GM12891 (cell line): ENCODE results near the gene RIMS3.

ENCODE experiments used
- DNase-seq: peaks from one replicate; pipeline ENCODE4 v3.0.0; 2011; ENCODE audit warnings: low spot score; ENCODE audit not compliant: insufficient read length
- FAIRE-seq: peaks from 2 replicates; lab custom pipeline; 2011; peaks lifted over from hg19 to GRCh38; lab: Jason Lieb, UNC
- PAX5 ChIP-seq: IDR thresholded peaks from 2 replicates; pipeline ENCODE4 v1.6.1; 2011; ENCODE audit warnings: low read length, moderate library complexity, mild to moderate bottlenecking; ENCODE audit not compliant: insufficient read depth, severe bottlenecking
- POLR2A ChIP-seq: IDR thresholded peaks from 2 replicates; pipeline ENCODE4 v1.6.1; 2011; ENCODE audit warnings: low read depth, low read length, control low read depth
- POLR2AphosphoS5 ChIP-seq: IDR thresholded peaks from 2 replicates; pipeline ENCODE4 v1.6.1; 2011; ENCODE audit warnings: low read depth, low read length, control low read depth
- POU2F2 ChIP-seq: IDR thresholded peaks from 2 replicates; pipeline ENCODE4 v1.6.1; 2011; ENCODE audit warnings: low read depth, mild to moderate bottlenecking, control low read depth, low read length, moderate library complexity
- SPI1 ChIP-seq: IDR thresholded peaks from 2 replicates; pipeline ENCODE4 v1.6.1; 2011; ENCODE audit warnings: low read depth, low read length, control low read depth
- TAF1 ChIP-seq: IDR thresholded peaks from 2 replicates; pipeline ENCODE4 v1.6.1; 2011; ENCODE audit warnings: low read depth, low read length, control low read depth

The RIMS3 gene

GRCh38 chr1:40659649-40659947 lies 5.9 kb downstream of the RIMS3 start:
- DNase-seq (no peak), FAIRE-seq (no peak)
- TF ChIP-seq PAX5 (no peak), SPI1 (no peak), POLR2AphosphoS5 (no peak), POU2F2 (no peak), POLR2A (no peak), TAF1 (no peak)

- TF ChIP-seq POU2F2: no peak
- no peak for TF ChIP-seq SPI1
- TF ChIP-seq TAF1: no peak
- no peak for TF ChIP-seq PAX5
- TF ChIP-seq POLR2A: no peak
- TF ChIP-seq POLR2AphosphoS5: no peak
- DNase-seq (no peak), FAIRE-seq (no peak)
Measured at GRCh38 chr1:40658751-40659648, 6.5 kb downstream of the RIMS3 start.

- no peak for FAIRE-seq
- TF ChIP-seq TAF1 (no peak), SPI1 (no peak), POU2F2 (no peak), PAX5 (no peak), POLR2A (no peak), POLR2AphosphoS5 (no peak)
- no peak for DNase-seq
Measured at GRCh38 chr1:40657046-40657445, 8.4 kb downstream of the RIMS3 start.

- TF ChIP-seq POLR2A (no peak), SPI1 (no peak), POU2F2 (no peak), PAX5 (no peak), POLR2AphosphoS5 (no peak), TAF1 (no peak)
- DNase-seq (no peak), FAIRE-seq (no peak)
Measured at GRCh38 chr1:40653851-40654537, 11.5 kb downstream of the RIMS3 start.

GRCh38 chr1:40652979-40653378 lies 12.5 kb downstream of the RIMS3 start:
- DNase-seq (no peak), FAIRE-seq (no peak)

GRCh38 chr1:40652468-40652867 lies 13.0 kb downstream of the RIMS3 start:
- FAIRE-seq (no peak), DNase-seq (no peak)
- TF ChIP-seq POLR2A (no peak), POLR2AphosphoS5 (no peak), TAF1 (no peak), PAX5 (no peak), POU2F2 (no peak), SPI1 (no peak)

More at GRCh38 chr1:40652979-40653378, 12.5 kb downstream of the RIMS3 start:
- no peak for TF ChIP-seq PAX5

- no peak for TF ChIP-seq SPI1
- TF ChIP-seq POU2F2: no peak
- no peak for TF ChIP-seq PAX5
- TF ChIP-seq POLR2A: no peak
- no peak for TF ChIP-seq POLR2AphosphoS5
- no peak for TF ChIP-seq TAF1
- no peak for DNase-seq
- FAIRE-seq: no peak
Measured at GRCh38 chr1:40651138-40651857, 14.2 kb downstream of the RIMS3 start.

GRCh38 chr1:40650075-40650474 lies 15.4 kb downstream of the RIMS3 start:
- no peak for FAIRE-seq
- DNase-seq: no peak
- TF ChIP-seq PAX5 (no peak), SPI1 (no peak), POLR2A (no peak)

- no peak for FAIRE-seq
- TF ChIP-seq PAX5 (no peak), TAF1 (no peak), POLR2AphosphoS5 (no peak), SPI1 (no peak), POU2F2 (no peak), POLR2A (no peak)
Measured at GRCh38 chr1:40649592-40649930, 15.9 kb downstream of the RIMS3 start.

GRCh38 chr1:40648928-40649591 lies 16.4 kb downstream of the RIMS3 start:
- TF ChIP-seq TAF1 (no peak), PAX5 (no peak), POLR2AphosphoS5 (no peak), SPI1 (no peak)
- FAIRE-seq: peak; percentile 40

More at GRCh38 chr1:40649592-40649930, 15.9 kb downstream of the RIMS3 start:
- DNase-seq: no peak

More at GRCh38 chr1:40648928-40649591, 16.4 kb downstream of the RIMS3 start:
- no peak for DNase-seq
